ENCODE data around the gene B3GAT1.

Gene B3GAT1

GRCh38 chr11:134379241-134379640, 32.8 kb downstream of the B3GAT1 start:
- Histone ChIP-seq H3K27me3 (ENCODE audit: insufficient read depth, low read length) (no peaks in the 10 kb centered on the region), H3K27ac (ENCODE audit: low read depth, low read length) (no peak overlapping the region), H3K4me1 (ENCODE audit: control insufficient read depth, insufficient read depth, low read length, unreplicated experiment) (no peaks in the 10 kb centered on the region), H3K4me3 (ENCODE audit: low read depth, low read length) (no peak overlapping the region), H2AFZ (ENCODE audit: low read length, unreplicated experiment) (no peak overlapping the region), H3K79me2 (ENCODE audit: control insufficient read depth, insufficient read depth, low read length, unreplicated experiment) (no peaks in the 10 kb centered on the region), H3K36me3 (ENCODE audit: insufficient read depth, low read length) (no peaks in the 10 kb centered on the region)

- H3K4me1 ChIP-seq (ENCODE audit: control insufficient read depth, insufficient read depth, low read length, unreplicated experiment) = no peaks in the 10 kb centered on the region
- H3K27me3 ChIP-seq (ENCODE audit: insufficient read depth, low read length) = no peaks in the 10 kb centered on the region
- no peak overlapping the region for H3K27ac ChIP-seq (ENCODE audit: low read depth, low read length)
- H2AFZ ChIP-seq (ENCODE audit: low read length, unreplicated experiment) = no peak overlapping the region
- H3K36me3 ChIP-seq (ENCODE audit: insufficient read depth, low read length) = no peaks in the 10 kb centered on the region
- H3K4me3 ChIP-seq (ENCODE audit: low read depth, low read length) = no peak overlapping the region
- no peaks in the 10 kb centered on the region for H3K79me2 ChIP-seq (ENCODE audit: control insufficient read depth, insufficient read depth, low read length, unreplicated experiment)
These were observed 34.2 kb downstream of the B3GAT1 start for GRCh38 chr11:134377876-134378275.

DNA sequence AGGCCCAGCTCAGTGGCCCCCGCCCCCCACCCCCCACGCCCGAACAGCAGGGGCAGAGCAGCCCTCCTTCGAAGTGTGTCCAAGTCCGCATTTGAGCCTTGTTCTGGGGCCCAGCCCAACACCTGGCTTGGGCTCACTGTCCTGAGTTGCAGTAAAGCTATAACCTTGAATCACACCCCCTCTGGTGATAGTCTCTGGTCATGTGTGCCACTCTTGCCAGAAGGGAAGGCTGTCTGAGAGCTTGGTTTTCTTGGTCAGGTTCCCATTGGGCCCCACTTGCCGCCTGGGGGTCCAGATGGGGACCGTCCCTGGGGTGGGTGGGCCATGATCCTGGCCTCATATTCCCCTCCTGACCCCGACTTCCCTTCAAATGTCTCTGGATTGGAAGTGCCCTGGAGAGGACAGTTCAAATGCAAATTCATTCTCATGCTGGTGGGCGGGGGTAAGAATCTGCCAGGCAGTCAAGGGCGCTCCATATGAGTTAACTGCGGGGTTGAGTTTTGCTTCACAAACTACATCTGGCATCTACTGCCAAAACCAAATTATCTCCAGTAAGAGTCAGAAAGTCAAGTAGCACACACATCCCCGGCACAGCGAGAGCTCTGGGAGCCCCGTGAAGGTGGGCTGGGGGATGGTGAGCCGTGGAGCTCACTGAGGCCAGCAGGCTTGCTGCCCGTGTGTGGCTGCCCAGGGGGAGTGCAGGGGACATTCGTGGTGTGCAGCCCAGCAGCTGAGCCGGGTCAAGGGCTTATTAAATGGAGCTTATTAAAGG, 35.7 kb downstream of the B3GAT1 start:
- H3K4me3 ChIP-seq (ENCODE audit: low read depth, low read length) = no peak overlapping the region
- H3K79me2 ChIP-seq (ENCODE audit: control insufficient read depth, insufficient read depth, low read length, unreplicated experiment) = no peaks in the 10 kb centered on the region
- H3K4me1 ChIP-seq (ENCODE audit: control insufficient read depth, insufficient read depth, low read length, unreplicated experiment) = no peaks in the 10 kb centered on the region
- no peak overlapping the region for H3K27ac ChIP-seq (ENCODE audit: low read depth, low read length)
- H3K27me3 ChIP-seq (ENCODE audit: insufficient read depth, low read length) = no peaks in the 10 kb centered on the region
- H2AFZ ChIP-seq (ENCODE audit: low read length, unreplicated experiment) = no peak overlapping the region
- H3K36me3 ChIP-seq (ENCODE audit: insufficient read depth, low read length) = no peaks in the 10 kb centered on the region

- no peak overlapping the region for H2AFZ ChIP-seq (ENCODE audit: low read length, unreplicated experiment)
- H3K79me2 ChIP-seq (ENCODE audit: control insufficient read depth, insufficient read depth, low read length, unreplicated experiment) = no peaks in the 10 kb centered on the region
- H3K4me1 ChIP-seq (ENCODE audit: control insufficient read depth, insufficient read depth, low read length, unreplicated experiment) = no peaks in the 10 kb centered on the region
- H3K27ac ChIP-seq (ENCODE audit: low read depth, low read length) = no peak overlapping the region
- no peak overlapping the region for H3K4me3 ChIP-seq (ENCODE audit: low read depth, low read length)
- H3K36me3 ChIP-seq (ENCODE audit: insufficient read depth, low read length) = no peaks in the 10 kb centered on the region
- H3K27me3 ChIP-seq (ENCODE audit: insufficient read depth, low read length) = no peaks in the 10 kb centered on the region
These were observed 37.0 kb downstream of the B3GAT1 start for GRCh38 chr11:134374891-134375550.

DNA sequence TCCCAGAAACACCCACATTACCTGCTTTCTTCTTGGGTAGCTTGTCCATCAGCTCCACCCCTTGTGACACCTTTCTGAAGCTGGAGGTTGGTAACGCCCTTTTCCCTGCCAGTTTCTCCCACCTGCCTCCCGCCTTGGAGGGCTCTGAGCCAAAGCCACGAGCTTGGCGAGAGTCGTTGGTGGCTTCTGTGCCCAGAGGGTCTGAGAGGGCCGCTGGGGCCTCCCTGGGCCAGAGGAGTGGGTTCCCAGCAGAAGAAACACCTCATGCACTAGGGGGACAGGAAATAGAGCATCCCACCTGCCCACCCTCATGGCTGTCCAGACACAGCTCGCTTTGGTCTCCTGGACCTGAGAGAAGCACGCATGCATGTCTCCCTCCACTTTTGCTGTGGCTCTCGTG, 37.9 kb downstream of the B3GAT1 start:
- no peak overlapping the region for H3K27ac ChIP-seq (ENCODE audit: low read depth, low read length)
- no peaks in the 10 kb centered on the region for H3K4me1 ChIP-seq (ENCODE audit: control insufficient read depth, insufficient read depth, low read length, unreplicated experiment)
- H2AFZ ChIP-seq (ENCODE audit: low read length, unreplicated experiment) = no peak overlapping the region
- H3K36me3 ChIP-seq (ENCODE audit: insufficient read depth, low read length) = no peaks in the 10 kb centered on the region
- H3K27me3 ChIP-seq (ENCODE audit: insufficient read depth, low read length) = no peaks in the 10 kb centered on the region
- no peaks in the 10 kb centered on the region for H3K79me2 ChIP-seq (ENCODE audit: control insufficient read depth, insufficient read depth, low read length, unreplicated experiment)
- no peak overlapping the region for H3K4me3 ChIP-seq (ENCODE audit: low read depth, low read length)

GRCh38 chr11:134373591-134374052, 38.4 kb downstream of the B3GAT1 start:
- no peak overlapping the region for H3K27ac ChIP-seq (ENCODE audit: low read depth, low read length)
- H3K4me3 ChIP-seq (ENCODE audit: low read depth, low read length) = no peak overlapping the region
- H3K79me2 ChIP-seq (ENCODE audit: control insufficient read depth, insufficient read depth, low read length, unreplicated experiment) = no peaks in the 10 kb centered on the region
- H3K36me3 ChIP-seq (ENCODE audit: insufficient read depth, low read length) = no peaks in the 10 kb centered on the region
- H3K4me1 ChIP-seq (ENCODE audit: control insufficient read depth, insufficient read depth, low read length, unreplicated experiment) = no peaks in the 10 kb centered on the region
- H3K27me3 ChIP-seq (ENCODE audit: insufficient read depth, low read length) = no peaks in the 10 kb centered on the region
- H2AFZ ChIP-seq (ENCODE audit: low read length, unreplicated experiment) = no peak overlapping the region

GRCh38 chr11:134372961-134373360, 39.1 kb downstream of the B3GAT1 start:
- Histone ChIP-seq H3K79me2 (ENCODE audit: control insufficient read depth, insufficient read depth, low read length, unreplicated experiment) (no peaks in the 10 kb centered on the region), H2AFZ (ENCODE audit: low read length, unreplicated experiment) (no peak overlapping the region), H3K27me3 (ENCODE audit: insufficient read depth, low read length) (no peaks in the 10 kb centered on the region), H3K27ac (ENCODE audit: low read depth, low read length) (no peak overlapping the region), H3K4me3 (ENCODE audit: low read depth, low read length) (no peak overlapping the region), H3K4me1 (ENCODE audit: control insufficient read depth, insufficient read depth, low read length, unreplicated experiment) (no peaks in the 10 kb centered on the region), H3K36me3 (ENCODE audit: insufficient read depth, low read length) (no peaks in the 10 kb centered on the region)

DNA sequence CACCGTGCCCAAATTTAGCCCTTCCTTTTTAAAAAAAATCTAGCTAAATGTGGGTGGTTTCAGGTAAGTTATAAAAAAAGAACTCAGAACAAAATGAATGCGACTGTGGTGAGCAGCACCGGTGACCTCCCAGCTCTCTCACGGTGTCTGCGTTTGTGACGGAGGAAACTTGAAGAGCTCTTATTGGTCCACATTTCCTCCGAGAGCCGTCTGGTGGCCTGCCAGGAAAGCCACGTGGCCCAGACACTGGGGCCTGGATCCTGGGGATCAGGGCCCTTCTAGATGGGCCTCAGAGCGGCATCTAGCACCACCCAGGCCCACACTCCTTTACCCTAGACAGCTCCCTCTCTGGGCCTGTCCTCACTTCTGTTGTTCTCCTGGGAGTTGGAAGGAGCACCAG, 39.5 kb downstream of the B3GAT1 start:
- Histone ChIP-seq H3K27me3 (ENCODE audit: insufficient read depth, low read length) (no peaks in the 10 kb centered on the region), H3K27ac (ENCODE audit: low read depth, low read length) (no peak overlapping the region), H2AFZ (ENCODE audit: low read length, unreplicated experiment) (no peak overlapping the region), H3K4me1 (ENCODE audit: control insufficient read depth, insufficient read depth, low read length, unreplicated experiment) (no peaks in the 10 kb centered on the region), H3K4me3 (ENCODE audit: low read depth, low read length) (no peak overlapping the region), H3K79me2 (ENCODE audit: control insufficient read depth, insufficient read depth, low read length, unreplicated experiment) (no peaks in the 10 kb centered on the region), H3K36me3 (ENCODE audit: insufficient read depth, low read length) (no peaks in the 10 kb centered on the region)

DNA sequence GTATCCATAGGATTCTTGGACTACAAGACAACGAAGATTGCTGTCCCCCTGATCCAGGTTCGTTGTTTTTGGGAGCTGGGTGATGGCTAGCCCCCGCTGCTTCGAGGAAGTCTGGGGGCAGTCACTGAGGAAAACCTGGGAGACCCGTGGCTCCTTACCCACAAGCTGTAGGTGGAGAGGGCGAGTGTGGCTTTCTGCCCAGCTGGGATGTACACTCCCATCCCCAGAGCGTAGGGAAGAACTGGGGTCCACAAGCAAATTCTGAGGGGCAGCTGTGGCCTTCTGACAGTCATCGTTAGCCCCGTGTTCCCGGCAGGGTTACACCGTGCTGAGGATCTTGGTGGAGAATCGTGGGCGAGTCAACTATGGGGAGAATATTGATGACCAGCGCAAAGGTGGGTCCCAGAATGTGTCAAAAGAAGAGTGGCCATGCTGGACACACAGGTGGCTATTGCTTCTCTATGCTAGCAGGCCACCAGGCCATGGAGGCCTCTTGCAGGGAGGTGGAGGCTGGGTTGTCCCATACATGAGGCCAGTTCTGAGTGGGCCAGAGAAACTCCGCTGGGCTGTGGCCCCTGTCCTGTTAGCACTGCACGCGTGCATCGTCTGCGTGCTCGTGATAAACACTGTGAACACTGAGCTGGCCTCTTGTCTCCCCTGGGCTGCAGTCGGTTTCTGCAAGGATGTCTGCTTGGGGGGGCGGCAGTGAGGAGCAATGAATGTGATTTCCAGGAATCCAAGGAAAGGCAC, 40.4 kb downstream of the B3GAT1 start:
- H3K27me3 ChIP-seq (ENCODE audit: insufficient read depth, low read length) = no peaks in the 10 kb centered on the region
- H3K79me2 ChIP-seq (ENCODE audit: control insufficient read depth, insufficient read depth, low read length, unreplicated experiment) = no peaks in the 10 kb centered on the region
- no peaks in the 10 kb centered on the region for H3K4me1 ChIP-seq (ENCODE audit: control insufficient read depth, insufficient read depth, low read length, unreplicated experiment)
- no peaks in the 10 kb centered on the region for H3K36me3 ChIP-seq (ENCODE audit: insufficient read depth, low read length)
- no peak overlapping the region for H2AFZ ChIP-seq (ENCODE audit: low read length, unreplicated experiment)
- no peak overlapping the region for H3K27ac ChIP-seq (ENCODE audit: low read depth, low read length)
- H3K4me3 ChIP-seq (ENCODE audit: low read depth, low read length) = no peak overlapping the region

DNA sequence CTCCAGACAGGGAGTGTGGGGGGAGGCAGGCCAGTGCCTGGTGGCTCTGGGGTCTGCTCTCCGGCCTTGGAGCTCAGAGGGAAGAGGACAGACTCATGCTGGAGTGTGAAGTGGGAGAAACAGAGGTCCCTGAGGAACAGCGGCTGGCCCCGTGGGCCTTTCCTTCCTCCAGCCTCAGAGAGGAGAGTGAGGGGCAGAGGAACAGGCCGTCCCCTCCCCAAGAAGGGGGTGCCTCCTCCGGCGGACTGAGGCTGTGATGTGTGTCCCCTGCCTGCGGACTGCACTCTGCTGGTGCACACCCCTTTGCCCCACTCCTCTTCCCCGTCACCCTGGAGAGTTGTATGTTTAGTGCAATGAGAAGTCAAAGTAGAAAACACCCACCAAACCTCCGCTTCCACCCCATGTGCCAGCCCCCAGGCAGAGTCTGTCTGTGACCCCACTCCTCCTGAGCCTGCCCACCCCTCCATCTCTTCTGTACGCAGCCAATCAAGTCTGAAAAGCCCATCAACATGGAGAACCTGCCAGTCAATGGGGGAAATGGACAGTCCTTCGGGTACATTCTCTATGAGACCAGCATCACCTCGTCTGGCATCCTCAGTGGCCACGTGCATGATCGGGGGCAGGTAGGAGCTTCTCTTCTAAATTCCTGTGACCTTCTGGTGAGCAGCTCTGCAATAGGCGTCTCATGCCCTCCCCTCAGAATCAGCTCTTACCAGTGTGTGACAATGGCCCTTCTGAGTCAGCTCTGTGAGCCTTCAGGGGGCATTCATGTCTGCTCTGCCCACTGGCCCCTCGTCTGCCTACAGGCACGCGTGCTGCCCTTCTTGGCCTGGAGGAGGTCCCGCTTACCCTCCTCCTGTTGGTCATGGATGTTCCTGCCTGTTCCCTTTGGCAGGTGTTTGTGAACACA, 41.3 kb downstream of the B3GAT1 start:
- Histone ChIP-seq H3K4me1 (ENCODE audit: control insufficient read depth, insufficient read depth, low read length, unreplicated experiment) (no peaks in the 10 kb centered on the region), H3K27me3 (ENCODE audit: insufficient read depth, low read length) (no peaks in the 10 kb centered on the region), H2AFZ (ENCODE audit: low read length, unreplicated experiment) (no peak overlapping the region), H3K4me3 (ENCODE audit: low read depth, low read length) (no peak overlapping the region), H3K36me3 (ENCODE audit: insufficient read depth, low read length) (no peaks in the 10 kb centered on the region), H3K27ac (ENCODE audit: low read depth, low read length) (no peak overlapping the region), H3K79me2 (ENCODE audit: control insufficient read depth, insufficient read depth, low read length, unreplicated experiment) (no peaks in the 10 kb centered on the region)
